Stimulated activated CD8-positive, alpha-beta memory T cell treated with anti-CD3 and anti-CD28 coated beads, Interleukin-12 subunit alpha, Interleukin-12 subunit beta, amount 100 ng/mL, for 4 hours (primary cell): ENCODE data around the gene SRGAP1.

Experiments
- DNase-seq: peaks from one replicate; pipeline ENCODE4 v3.0.0-alpha.2; 2020; ENCODE audit warnings: low read depth

The SRGAP1 gene

GRCh38 chr12:63844391-63845341 is at the start of gene SRGAP1:
TSS of gene SRGAP1 (plus strand) at chr12:63844700. CDS start at chr12:63844817, 117 bp downstream.
- DNase-seq = no peak

DNA sequence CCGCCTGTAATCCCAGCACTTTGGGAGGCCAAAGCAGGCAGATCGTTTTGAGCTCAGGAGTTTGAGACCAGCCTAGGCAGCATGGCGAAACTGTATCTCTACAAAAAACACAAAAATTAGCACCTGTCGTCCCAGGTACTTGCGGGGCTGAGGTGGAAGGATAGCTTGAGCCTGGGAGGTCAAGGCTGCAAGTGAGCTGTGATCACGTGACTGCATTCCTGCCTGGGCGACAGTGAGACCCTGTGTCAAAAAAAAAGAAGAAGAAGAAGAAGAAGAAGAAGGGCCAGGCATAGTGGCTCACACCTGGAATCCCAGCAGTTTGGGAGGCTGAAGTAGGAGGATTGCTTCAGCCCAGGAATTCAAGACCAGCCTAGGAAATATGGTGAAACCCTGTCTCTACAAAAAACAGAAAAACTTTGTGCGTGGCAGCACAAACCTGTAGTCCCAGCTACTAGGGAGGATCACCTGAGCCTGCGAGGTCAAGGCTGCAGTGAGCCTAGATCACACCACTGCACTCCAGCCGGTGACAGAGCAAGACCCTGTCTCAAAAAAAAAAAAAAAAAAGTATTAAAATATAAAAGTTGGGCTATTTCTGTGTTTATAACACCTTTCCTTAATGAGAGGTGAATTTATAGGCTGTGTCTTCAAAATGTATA is 49.3 kb upstream of the SRGAP1 start:
- no peak for DNase-seq

DNA sequence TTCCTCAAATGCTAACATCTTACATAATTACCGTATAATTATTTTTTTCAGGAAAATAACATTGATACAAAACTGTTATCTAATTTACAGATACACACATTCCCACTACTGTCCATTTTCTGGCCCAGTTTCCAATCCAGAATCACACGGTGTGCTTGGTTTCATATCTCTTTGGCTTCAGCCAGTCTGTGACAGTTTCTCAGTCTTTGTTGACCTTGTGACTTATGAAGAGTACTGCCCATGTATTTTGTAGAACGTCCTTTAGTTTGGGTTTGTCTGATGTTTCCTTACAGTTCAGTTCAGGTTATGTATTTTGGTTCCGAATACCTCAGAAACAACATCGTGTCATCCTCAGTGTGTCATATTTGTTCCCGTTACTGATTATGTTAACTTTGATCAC is 48.6 kb upstream of the SRGAP1 start:
- no peak for DNase-seq

DNA sequence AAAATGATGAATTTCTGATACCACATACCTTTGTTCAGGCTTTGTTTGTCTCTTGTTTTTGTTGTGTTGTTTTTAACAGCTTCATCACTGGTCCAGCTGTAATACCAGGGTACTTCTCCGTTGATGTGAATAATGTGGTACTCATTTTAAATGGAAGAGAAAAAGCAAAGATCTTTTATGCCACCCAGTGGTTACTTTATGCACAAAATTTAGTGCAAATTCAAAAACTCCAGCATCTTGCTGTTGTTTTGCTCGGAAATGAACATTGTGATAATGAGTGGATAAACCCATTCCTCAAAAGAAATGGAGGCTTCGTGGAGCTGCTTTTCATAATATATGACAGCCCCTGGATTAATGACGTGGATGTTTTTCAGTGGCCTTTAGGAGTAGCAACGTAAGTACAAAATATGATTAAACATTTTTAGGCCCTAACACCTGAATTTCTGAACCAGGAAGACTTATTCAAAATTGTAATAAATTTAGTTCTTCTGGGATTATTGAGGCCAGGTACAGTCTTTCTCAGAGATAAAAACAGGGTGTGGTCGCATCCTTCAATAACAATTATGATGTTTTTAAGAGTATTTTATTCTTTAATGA is 42.4 kb upstream of the SRGAP1 start:
- DNase-seq = no peak

DNA sequence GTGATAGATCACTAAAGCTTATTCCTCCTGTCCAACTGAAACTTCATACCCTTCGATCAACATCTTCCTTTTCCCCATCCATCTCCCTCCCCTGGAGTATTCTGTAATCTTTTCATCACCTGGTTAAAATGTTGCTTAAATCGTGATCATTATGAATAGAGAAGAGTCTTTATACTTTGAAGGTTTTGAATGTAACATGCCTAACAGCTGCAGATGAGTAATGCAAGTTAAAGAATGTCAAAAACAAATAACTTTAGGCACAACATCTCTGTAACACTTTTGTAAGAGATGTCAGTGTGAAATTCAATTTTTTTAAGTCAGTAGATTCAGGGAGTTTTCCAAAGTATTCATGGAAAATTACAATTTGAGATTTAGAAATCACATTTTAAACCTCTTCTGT is 39.8 kb upstream of the SRGAP1 start:
- DNase-seq = no peak

DNA sequence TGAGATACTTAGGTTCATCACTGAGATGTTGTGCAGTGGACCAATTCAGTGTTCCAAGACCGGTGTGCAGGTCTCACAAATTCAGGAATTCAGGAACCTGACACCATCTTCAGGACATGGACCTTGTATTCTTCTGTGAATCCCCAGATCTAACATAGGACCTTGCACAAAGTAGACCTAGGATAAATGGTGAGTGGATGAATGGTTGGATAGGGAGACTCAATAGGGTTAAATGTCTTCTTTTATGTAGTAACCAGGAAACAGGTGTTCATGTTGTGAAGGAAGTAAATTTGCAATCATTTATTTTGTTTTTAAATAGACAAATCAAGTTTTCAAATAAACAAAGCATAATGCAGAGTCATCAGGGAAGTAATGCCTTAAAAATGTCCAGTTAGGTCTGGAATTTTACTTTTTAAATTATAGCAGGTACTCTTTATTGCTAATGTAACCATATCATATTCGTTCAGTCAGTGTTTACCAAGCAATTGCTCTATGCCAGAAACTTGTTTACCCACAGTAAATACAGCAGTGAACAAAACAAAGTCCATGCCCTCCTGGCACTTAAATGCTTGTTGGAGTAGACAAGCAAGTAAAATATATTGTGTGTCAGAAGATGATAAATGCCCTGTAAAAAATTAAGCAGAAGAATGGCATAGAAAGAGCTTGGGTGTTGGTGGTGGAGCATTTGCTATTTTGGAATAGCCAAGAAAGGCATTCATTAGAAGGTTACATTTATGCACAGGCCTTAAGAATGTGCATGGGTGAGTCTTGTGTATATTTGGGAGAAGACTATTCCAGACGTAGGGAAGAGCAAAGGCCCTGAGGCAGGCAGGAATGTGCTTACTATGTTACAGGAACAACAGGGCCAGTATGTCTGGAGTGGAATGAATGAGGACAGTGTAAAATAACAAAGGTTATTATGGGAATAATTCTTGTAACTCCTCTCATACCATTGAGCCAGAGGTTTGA is 38.5 kb upstream of the SRGAP1 start:
- no peak for DNase-seq

DNA sequence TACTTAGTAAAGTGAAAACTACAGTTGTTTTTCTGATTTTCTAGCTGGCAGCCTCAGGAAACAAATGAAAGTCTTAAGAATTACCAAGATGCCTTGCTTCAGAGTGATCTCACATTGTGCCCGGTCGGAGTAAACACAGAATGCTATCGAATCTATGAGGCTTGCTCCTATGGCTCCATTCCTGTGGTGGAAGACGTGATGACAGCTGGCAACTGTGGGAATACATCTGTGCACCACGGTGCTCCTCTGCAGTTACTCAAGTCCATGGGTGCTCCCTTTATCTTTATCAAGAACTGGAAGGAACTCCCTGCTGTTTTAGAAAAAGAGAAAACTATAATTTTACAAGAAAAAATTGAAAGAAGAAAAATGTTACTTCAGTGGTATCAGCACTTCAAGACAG is 35.9 kb upstream of the SRGAP1 start:
- DNase-seq = no peak

GRCh38 chr12:63809566-63809965 is 34.9 kb upstream of the SRGAP1 start:
- DNase-seq = no peak

DNA sequence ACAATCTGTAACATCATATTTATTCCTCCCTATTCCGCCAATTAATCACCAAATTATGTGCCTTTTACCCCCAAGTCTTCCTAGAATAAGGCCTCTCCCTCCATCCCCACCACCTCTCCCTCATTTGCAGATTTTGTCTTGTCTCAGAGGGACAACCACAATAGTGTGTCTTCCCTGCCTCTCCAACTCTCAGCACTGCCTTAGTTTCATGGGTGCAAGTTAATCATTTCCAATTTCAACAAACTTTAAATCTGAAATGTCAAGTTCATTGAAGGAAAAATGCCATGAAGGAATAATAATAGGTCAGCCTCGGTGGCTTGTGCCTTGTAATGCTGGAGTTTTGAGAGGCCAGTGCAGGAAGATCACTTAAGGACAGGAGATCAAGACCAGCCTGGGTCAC is 33.2 kb upstream of the SRGAP1 start:
- no peak for DNase-seq

- no peak for DNase-seq
These were observed 32.7 kb upstream of the SRGAP1 start for GRCh38 chr12:63811755-63812154.

DNA sequence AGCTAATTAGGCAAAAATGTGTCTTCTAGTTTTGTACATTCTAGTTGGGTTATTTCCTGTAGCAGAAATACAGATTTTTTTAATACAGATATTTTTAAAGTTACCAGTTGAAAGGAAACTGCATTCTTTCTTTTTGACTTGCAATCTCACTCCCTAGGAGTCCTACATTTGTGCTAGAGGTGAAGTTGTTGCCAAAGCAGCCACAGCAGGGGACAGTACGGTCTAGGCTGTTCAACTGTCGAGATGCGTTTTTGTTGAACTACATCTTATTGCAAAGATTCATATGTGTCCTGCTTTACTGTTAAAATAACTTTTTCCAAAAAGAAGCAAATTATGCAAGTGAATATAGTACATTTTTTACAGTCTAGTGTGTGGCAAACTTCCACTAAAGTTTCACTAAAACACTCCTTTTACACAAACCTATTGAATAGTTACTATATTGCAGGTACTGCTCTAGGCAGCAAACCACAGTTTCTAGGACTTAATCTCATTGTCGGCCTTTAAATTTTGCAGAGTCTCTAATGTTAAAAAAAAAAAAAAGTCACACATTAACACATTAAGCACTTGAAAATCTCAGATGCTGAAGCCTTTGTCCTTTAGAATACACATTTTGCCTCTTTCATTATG is 30.2 kb upstream of the SRGAP1 start:
- no peak for DNase-seq

DNA sequence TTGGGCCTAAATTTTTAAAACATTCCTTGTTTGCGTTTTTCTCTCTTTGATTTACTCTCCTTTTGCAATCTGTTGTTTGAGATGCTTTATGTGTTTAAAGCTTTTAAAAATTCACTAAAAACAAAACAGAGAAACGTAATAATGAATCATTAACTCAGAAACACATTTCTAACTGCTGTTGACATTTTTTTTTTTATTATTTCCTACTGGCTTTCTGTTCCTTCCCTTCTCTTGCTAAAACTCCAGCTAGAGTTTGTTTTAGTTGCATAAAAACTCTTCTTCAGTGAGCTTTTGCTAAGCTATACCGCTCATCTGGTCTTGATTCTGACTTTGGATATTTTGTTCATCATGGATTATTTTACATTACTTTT is 29.0 kb upstream of the SRGAP1 start:
- DNase-seq = no peak

DNA sequence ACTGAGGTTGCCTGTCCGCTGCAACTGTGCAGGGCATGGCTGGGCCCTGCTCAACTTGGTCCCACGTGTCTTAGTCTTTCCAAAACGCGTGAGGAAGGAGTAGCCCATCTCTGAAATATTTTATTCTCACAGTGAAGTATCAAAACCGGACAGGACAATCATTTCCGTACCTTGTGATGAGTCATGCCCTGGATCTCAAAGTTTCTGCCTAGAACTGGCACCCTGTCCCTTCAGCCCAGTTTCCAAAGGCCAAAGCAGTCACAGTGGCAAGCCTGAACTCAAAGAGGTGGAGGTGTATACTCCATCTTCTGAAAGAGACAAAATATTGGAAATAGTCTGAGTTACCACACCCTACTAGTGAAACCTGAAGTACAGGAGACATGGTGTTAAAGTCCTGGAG is 28.5 kb upstream of the SRGAP1 start:
- DNase-seq = no peak

GRCh38 chr12:63820427-63820826 is 24.1 kb upstream of the SRGAP1 start:
- DNase-seq = no peak

DNA sequence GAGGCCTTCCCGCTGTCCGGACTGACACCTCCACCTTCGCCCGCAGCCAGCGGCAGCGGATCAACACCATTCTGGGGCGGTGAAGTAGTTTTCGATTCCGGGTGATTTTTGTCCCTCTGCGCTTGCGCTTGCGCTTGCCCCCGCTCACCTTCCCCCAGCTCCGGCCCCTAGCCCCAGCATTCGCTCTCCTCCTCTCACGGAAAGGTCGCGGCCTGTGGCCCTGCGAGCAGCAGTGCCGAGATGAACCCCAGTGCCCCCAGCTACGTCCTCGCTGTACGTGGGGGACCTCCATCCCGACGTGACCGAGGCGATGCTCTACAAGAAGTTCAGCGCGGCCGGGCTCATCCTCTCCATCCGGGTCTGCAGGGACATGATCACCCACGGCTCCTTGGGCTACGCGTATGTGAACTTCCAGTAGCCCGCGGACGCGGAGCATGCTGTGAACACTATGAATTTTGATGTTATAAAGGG is 22.7 kb upstream of the SRGAP1 start:
- no peak for DNase-seq

DNA sequence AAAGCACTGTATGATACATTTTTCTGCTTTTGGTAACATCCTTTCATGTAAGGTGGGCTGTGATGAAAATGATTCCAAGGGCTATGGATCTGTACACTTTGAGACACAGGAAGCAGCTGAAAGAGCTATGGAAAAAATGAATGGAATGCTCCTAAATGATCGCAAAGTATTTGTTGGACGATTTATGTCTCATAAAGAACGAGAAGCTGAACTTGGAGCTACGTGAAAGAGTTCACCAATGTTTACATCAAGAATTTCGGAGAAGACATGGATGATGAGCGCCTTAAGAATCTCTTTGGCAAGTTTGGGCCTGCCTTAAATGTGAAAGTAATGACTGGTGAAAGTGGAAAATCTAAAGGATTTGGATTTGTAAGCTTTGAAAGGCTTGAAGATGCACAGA is 22.1 kb upstream of the SRGAP1 start:
- DNase-seq = no peak

- no peak for DNase-seq
These were observed 21.5 kb upstream of the SRGAP1 start for GRCh38 chr12:63823040-63823439.

GRCh38 chr12:63826006-63826585 is 18.4 kb upstream of the SRGAP1 start:
- DNase-seq = no peak

GRCh38 chr12:63828867-63829266 is 15.6 kb upstream of the SRGAP1 start:
- DNase-seq = no peak

DNA sequence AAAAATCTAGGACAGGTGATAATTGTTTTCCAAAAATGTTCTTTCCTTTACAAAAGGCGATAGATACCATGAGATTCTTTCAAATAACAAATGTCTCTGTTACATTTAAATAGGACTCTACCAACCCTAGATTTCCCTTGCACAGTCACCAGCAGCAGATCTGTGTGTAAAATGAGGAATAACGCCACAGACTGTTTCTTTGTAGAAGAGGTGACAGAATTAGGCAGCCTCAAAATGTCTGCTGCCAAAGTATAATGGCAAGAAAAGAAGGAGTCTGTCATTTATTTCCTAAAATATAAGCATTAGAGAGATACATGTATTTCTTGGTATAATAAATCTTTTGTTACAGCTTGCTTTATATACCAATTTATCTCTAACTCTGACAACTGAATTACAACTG is 8.5 kb upstream of the SRGAP1 start:
- no peak for DNase-seq

DNA sequence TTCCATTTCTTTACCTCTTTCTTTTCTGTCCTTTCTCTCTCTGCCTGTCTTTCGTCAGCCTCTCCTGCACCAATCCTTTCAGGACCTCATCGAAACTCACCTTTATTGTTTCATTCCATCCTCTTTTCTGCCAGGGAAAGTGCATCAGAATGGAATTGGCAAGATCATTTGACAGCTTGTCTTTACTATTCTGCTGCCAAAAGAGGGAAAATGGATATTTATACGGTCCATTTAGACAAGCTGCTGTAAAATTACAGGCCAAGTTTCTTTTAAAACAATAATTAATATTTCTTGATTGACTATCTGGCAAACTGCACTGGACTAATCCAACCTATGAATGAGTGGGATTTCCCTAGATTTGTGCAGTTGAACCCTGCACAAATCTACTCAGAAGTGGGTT is 7.6 kb upstream of the SRGAP1 start:
- DNase-seq = no peak
